Skin epidermis (tissue), 12 donors: Measurements from ENCODE around the gene HAUS1.

Source experiments
- H3K27ac ChIP-seq, 21 experiments: fragments of 200-600 bp; sonication (generic) in 11 of 21; one replicate each; pipeline ENCODE4 v1.5.0; 2020; ENCODE audit warnings: mild to moderate bottlenecking in 3 of 21, inconsistent platforms in 2 of 21, moderate library complexity in 2 of 21
- H3K4me3 ChIP-seq, 7 experiments: fragments of 200-600 bp; sonication (generic) in 2 of 7; one replicate each; pipeline ENCODE4 v1.5.0; 2020; ENCODE audit warnings: inconsistent platforms in 2 of 7, mild to moderate bottlenecking in 2 of 7, moderate library complexity in 1 of 7

Gene HAUS1, protein sequence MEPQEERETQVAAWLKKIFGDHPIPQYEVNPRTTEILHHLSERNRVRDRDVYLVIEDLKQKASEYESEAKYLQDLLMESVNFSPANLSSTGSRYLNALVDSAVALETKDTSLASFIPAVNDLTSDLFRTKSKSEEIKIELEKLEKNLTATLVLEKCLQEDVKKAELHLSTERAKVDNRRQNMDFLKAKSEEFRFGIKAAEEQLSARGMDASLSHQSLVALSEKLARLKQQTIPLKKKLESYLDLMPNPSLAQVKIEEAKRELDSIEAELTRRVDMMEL

DNA sequence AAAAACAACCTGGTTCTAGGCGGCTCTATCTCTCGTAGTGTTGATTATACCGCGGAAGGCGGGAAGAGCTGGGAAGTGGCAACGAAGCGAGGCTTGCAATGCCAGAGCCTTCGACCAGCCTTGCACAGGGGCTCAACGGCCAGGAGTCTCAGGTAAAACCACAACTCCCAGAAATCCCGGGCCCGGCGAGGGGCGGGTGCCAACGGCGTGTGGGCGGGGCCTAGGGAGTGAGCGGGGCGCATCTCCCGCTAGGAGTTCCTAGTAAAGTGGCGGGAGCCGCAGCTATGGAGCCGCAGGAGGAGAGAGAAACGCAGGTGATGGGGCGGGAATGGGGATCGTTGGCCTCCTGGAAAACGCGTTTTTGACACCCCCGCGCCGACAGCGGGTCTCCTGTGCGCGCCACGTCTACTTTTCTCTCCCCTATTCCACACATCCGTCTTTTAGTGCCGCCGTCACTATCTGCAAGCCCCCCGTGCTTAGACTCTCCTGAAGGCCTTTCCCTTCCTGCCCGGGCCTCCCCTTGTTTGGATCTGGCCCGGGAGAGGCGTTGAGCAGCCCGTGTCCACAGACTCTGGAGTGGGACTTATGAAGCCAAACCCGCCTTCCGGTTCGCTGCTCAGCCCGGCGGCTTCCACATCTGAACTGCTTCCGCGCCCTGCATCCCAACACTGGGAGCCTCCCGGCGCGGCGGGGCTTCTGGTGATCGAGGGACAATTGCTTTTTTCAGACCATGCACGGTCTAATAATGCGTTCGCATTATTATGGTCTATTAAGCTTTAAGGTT lies at the start of gene HAUS1:
TSS of gene HAUS1 (plus strand) at position 258 of the 784 bp plus-strand sequence. CDS start at position 285, 27 bp downstream.
- H3K27ac ChIP-seq = peak within 1 kb of the TSS; percentile 26 to 90 (median 79)
- H3K4me3 ChIP-seq = peak within 1 kb of the TSS; percentile 57 to 95 (median 81)

DNA sequence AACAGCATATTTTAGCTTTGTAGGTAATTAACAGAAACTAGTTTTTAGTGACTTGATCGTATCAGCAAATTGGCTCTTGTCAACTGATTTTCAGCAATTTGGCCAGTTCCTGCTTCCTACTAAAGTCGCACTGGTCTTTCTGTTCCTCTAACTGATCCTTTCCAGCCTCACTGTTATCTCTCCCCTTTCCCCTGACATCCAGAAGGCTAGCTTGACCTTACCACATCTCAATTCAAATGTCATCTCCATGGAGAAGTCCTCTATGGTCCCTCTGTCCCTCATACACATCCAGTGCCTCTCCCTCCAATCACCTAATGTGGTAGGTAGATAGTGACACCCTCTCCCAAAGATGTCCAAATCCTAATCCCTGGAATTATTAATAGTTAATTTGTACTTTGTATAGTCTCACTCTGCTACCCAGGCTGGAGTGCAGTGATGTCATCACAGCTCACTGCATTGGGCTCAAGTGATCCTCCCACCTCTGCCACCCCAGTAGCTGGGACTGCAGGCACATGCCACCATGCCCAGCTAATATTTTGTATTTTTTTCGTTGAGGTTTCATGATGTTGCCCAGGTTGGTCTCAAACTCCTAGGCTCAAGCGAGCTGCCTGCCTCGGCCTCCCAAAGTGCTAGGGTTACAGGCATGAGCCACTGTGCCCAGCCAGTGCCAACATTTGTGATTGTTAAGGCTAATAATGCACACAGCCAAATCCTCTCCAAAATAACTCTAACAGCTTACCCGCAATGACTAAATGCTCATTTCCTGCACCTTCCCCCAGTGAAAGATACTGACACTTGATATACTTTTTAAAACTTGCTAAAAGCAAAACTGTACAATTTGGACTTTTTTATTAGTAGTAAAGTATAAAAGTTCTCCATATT lies 49.0 kb upstream of the HAUS1 start:
- H3K4me3 ChIP-seq = no peak overlapping the region
- H3K27ac ChIP-seq = peak overlapping the region in 8 of 21 experiments; percentile 24 to 82 (median 42)

DNA sequence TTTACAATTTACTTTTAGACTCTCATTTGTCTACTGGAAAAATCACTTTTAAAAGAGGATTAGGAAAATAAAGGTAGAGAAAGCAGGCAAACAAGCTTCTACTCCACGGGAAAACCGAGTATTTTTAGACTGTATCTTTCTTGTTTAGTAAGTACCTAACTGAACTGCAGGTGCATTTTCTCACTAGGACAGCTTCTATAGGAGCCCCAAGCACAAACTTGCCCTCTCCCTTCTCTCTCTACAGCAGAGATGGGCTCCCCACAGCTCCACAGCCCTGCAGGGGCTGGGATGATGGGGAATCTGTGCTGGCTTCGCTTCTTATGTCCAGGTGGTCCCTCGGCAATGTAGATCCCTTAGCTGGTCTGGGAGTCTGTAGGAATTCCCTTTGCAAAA lies 48.4 kb upstream of the HAUS1 start:
- H3K4me3 ChIP-seq = no peak overlapping the region
- H3K27ac ChIP-seq = peak overlapping the region in 7 of 21 experiments; percentile 24 to 82 (median 44)

DNA sequence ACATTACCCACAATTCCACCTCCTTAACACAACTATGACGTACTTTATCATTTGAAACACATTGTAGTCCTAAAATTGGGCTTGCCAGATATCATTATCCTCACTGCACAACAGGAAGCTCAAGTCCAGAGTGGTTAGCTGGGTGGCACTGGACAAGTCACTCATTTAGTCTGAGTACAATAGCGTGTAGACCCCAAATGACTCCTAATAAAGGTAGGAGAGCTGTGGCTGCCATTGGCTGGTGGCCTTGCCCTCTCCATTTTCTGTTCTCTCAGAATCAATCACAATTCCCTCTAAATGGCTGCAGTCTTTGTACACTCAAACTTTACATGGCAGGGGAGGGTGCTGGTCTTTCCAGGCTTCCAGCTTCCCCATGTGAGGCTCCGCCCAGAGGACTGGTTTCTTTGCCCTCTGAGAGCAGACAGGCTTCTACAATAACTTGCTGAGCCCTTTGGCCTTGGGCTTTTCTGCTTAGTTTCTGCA lies 43.8 kb upstream of the HAUS1 start:
- Histone ChIP-seq H3K4me3 (no peak overlapping the region), H3K27ac (no peak overlapping the region)

DNA sequence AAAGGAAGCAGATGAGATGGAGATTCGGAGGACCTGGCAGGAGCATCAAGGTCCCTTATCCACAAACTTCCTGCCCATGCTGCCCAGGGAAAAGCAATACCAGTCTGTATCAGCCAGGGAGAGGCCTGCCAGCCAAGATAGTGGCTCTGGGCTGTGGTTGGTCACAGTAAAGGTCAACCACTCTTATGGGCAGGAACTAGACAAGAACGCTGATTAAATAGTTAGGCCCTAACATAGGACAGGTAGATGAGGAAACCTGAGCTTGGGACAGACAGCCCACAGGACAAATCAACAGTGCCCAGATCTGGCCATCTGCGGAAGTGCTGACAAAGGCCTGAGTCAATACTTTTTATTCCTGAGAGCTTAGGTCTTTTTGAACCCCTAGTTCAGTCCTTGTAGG lies 42.8 kb upstream of the HAUS1 start:
- Histone ChIP-seq H3K27ac (no peak overlapping the region), H3K4me3 (no peak overlapping the region)

DNA sequence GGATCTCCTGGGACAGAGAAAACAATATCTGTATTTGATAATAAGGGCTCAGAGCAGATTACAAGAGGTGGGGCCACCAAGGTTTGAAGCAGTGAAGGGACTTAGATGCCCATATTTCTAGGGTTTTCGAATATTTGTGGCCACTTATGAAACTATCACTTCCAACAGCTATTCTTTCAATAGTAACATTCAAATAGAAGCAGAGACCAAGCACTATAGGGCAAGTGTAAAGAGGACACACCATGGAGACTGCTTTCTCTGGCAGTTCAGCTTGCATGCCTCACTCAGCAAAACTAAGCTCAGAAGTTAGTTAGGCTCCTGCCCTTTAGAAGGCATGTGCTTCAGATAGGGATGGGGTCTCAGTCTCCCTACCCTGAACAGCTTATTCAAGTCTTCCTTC lies 42.4 kb upstream of the HAUS1 start:
- Histone ChIP-seq H3K4me3 (no peak overlapping the region), H3K27ac (no peak overlapping the region)

DNA sequence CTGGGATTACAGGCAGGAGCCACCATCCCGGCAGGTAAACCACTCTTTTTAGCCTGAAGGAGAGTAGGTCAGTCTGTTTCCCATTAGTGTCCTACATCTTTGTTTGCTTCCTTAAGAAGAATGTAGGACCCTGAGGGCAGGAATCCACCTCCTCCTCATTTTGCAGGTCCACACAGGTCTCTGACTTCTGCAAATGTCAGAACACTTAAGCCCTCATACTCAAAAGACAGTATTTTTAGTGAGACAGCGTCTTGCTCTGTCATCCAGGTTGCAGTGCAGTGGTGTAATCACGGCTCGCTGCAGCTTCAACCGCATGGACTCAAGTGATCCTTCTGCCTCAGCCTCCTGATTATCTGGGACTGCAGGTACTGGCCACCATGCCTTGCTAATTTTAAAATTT lies 41.4 kb upstream of the HAUS1 start:
- H3K27ac ChIP-seq = no peak overlapping the region

DNA sequence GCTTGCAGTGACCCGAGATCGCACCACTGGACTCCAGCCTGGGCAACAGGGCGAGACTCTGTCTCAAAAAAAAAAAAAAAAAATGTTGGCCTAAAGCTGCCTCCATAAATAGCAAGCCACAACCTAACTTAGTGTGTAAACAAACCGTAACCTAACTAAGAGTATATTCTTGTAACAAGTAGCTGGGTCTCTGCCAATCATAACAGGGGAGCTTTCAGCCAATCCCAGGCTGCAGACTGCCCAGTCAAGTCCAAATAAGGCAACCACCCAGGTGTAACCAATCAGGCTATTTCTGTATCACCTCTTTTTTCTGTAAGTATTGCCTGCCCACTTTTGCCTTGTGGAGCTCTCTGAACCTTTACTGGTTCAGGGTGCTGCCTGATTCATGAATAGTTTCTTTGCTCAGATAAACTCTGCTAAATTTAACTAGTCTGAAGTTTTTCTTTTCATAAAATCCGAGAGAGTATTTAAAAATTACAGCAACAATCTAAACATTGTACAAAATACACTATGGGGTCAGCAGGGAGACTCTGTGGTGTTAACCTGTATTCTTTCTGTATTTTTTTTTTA lies 36.7 kb upstream of the HAUS1 start:
- H3K4me3 ChIP-seq = no peak overlapping the region
- no peak overlapping the region for H3K27ac ChIP-seq

More for the DNA sequence above, 41.4 kb upstream of the HAUS1 start:
- no peak overlapping the region for H3K4me3 ChIP-seq

DNA sequence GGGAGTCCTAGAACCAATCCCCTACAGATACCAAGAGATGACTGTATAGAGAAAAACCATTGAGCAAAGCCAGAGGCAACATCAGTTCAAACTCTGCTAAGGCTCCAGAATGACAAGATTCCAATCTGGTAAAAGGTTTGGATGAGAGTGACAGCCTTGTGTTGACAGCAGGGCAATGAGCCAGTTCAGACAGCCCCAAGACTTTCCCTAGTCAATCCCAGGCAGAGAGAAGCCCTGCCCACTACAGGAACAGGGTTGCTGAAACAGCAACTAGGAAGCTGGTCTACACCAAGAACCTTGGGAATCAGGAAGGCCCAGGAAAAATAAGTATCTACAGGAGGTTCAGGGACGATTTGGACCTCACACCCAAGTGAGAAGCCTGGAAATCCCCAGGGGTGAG lies 35.4 kb upstream of the HAUS1 start:
- peak overlapping the region in 13 of 21 experiments; percentile 1 to 63 (median 47) for H3K27ac ChIP-seq
- no peak overlapping the region for H3K4me3 ChIP-seq

DNA sequence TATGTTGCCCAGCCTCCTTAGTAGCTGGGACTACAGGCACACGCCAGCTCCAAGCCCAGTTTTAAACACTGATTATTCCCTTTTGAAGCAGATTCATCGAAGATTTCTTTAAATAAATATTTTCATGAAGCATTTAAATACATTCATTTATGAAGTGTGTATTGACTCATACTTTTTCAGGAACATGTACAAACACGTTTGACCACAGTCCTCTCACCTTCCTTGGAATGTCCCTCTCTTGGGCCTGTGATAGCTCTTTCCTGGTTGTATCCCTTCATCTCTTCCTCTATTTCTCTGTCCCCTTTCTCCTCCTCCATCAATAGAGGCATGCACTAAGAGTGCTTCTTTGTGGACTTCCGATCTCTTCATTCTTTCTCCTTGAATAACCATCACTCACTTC lies 34.7 kb upstream of the HAUS1 start:
- H3K4me3 ChIP-seq = no peak overlapping the region

DNA sequence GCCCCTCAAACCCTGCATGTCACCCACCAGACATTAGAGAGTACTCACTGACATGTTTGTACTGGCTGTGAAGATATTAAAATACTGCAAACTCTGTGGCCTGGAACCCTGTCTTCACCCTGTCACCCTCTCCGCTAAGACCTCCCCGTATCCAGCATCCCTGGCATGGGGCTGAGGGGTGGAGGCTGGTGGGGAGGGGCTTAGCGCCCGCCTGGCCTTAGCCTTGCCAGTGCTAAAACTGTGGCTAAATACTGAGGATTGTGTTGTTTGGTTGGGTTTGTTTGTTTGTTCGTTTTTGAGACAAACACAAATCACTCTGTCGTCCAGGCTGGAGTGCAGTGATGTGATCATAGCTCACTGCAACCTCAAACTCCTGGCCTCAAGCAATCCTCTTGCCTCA lies 34.0 kb upstream of the HAUS1 start:
- H3K27ac ChIP-seq = peak overlapping the region in 2 of 21 experiments; percentile 28 to 89
- no peak overlapping the region for H3K4me3 ChIP-seq

More for the DNA sequence above, 34.7 kb upstream of the HAUS1 start:
- H3K27ac ChIP-seq = peak overlapping the region in 13 of 21 experiments; percentile 6 to 63 (median 44)

DNA sequence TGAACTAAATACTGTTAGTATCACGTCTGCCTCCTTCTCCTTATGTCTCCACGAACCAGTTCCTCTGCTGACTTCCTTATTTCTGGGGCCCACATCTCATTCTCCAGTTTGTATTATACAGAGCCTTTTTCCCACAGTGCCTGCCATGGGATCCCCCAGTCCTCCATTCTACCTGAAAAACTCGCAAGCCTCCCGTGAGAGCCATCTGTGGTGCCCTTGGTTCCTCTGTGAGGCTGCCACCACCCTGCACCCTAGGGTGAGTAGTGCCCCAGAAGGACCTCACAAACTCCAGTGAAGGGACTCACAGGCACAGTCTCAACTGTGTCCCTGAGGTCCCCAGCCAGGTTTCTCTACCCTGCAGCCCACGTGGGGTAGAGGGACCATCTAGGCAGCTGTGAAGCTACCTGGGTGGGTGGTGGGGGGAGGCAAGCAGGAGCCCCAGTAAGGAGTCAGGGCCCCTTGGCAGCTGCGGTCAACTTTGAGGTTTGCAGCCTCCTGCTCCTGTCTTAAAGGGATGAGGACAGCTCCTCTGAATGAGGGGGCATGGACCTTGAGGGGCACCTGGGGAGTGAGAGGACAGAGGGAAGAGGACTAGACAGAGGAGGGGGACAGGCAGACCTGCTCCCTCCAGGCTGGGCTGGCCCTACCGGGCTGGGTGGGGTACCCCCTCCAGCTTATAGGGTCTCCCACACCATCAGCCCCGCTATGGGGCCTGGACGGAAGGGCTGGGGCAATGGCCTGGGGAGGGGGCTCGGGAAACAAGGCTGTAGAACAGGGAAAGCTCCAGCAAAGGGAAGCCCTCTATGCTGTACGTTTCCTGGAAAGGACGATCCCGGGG lies 33.2 kb upstream of the HAUS1 start:
- H3K4me3 ChIP-seq = peak overlapping the region; percentile 63 to 86 (median 79)
- H3K27ac ChIP-seq = peak overlapping the region in 18 of 21 experiments; percentile 55 to 89 (median 80)

DNA sequence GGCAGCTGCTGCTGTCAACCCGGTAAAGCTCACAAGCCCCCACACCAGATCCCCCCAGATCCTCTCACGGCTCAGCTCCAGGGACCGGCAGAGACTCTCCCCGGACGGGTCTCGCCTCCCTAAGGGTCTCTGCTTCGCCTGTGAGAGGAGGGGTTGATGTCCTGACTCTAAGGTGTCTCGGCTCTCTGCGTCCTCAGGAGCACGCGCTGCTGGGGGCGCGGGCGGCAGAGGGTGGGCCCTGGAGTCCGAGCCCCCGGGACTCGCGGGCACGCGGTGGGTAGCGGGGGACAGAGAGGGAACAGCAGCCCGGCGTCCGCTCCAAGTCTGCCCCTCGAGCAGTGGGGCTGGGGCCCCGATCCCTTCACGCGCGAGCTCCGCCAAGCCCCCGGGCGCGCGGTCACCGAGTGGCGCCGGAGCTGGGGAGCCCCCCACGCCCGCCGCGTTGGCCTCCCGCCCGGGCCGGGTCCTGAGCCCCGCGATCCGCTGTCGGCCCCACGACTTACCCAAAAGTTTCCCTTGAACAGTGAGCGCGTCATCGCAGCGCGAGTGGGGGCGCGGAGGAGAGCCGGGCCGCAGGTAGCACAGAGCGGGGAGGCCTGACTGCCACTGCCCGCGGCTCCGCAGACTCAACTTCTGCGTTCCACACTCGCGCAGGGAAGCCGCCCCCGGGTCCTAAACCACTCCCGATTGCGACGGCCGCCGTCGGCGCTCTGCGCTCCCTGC lies 32.4 kb upstream of the HAUS1 start, which contains the start of gene PSTPIP2:
TSS of gene PSTPIP2 (minus strand) at position 608 of the 723 bp plus-strand sequence. CDS start at position 536, 72 bp downstream.
- Histone ChIP-seq H3K27ac (peak within 1 kb of the TSS; percentile 28 to 89 (median 79)), H3K4me3 (peak within 1 kb of the TSS; percentile 63 to 86 (median 79))

DNA sequence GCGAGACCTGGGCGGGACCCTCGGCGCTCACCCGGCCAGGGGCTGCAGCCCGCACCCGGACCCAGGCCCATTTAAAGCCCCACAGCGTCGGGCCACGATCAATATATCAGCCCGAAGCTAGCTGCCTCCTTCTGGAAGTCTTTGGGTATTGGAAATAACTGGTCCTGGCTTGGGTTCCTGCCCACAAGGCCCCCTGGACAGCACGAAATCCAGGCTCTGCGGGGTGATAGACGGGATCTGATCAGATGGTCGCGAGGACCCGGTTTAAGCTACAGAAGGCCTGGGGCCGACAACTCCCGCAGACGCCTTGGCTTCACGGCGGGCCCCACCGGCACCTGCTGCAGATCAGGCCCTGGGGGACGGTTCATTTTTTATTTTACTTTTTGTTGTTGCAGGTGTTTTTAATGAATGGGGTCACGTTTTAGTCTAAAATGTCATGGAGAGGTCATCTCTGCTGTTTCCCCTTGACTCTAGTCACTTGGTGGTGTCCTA lies 31.8 kb upstream of the HAUS1 start:
- peak overlapping the region in 15 of 21 experiments; percentile 55 to 89 (median 80) for H3K27ac ChIP-seq
- peak overlapping the region; percentile 63 to 86 (median 79) for H3K4me3 ChIP-seq

DNA sequence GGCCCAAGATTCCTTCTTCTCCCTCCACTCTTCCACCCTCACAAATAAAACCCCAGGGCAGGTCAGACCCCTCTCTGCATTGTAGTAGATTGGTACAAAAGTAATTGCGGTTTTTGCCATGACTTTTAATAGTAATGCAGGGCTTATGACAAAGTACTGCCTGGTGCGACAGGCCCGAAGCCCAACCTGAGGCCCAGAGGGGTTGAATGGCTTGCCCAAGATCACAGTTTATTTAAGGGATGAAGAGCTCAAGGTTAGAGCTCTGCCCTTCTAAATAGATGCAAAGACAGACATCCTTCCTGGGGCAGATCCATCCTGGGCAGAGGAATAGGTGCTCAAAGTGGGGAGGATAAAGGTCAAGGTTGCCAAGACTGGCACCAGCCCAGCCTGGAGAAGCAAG lies 31.2 kb upstream of the HAUS1 start:
- no peak overlapping the region for H3K4me3 ChIP-seq

DNA sequence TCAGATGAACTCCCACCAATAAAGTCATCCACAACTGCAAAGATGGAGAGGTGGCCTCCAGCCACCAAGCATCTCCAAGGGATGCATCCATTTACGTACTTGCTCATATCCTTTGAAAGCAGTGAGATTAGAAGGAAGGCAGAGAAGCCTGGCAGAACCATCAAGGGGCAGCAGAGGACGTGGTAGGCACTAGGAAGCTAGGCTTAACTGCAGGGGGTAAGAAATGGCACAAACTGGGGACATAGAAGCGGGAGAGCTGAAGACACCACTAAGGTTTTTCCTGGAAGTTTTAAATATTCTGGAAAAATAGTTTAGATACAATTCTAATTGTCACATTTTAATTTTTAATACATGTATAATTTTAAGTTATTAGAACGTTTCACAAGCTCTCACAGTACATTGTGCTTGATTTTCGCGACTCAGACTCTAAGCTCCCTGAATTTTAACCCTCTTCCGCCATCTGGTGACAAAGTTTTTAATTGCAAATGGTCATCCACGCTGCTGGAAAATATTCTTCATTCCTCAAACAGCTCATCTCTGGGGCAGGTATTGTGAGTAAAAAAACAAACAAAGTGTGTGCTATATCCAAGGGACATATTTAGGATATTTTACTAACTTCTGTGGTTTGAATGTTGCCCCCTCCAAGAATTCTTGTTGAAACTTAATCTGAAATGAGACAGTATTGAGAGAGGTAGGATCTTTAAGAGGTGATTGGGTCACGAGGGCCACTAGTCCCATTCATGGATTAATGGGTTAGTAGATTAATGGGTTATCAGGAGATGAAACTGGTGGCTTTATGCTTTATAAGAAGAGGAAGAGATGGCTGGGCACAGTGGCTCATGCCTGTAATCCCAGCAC lies 30.5 kb upstream of the HAUS1 start:
- Histone ChIP-seq H3K4me3 (no peak overlapping the region), H3K27ac (no peak overlapping the region)

More for the DNA sequence above, 31.2 kb upstream of the HAUS1 start:
- H3K27ac ChIP-seq = no peak overlapping the region

DNA sequence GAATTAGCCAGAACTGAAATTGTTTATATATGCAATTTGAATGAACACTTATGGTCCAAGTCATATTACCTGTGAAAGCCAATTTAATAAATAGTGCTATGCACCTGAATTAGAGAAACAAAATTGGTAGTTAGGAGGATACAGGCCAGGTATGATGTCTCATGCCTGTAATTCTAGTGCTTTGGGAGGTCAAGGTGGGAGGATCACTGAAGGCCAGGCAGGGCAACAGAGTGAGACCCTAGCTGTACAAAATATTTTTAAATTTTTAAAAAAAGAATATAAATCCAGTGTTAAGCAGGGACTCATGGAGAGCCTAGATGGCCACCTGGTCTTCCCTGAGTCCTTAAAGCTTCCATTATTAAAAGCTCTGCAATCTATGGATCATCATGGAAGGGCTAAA lies 24.8 kb upstream of the HAUS1 start:
- no peak overlapping the region for H3K4me3 ChIP-seq
- H3K27ac ChIP-seq = no peak overlapping the region
